Measurements from ENCODE around the gene DDI2. TPM values are rescaled to one million over a fixed set of nuclear protein-coding genes. Genes with fewer than 3 reads are reported as not detected.
A peak's percentile ranks its signal among the peaks of the same experiment; 100 is the strongest.

Gene DDI2
- total and polyA plus RNA-seq, 9 of the 15 experiments (the other 6 are each of a cell fraction or from before 2014, with no cell fraction given) = 6.5 to 48.4 (median 21.2) TPM

GRCh38 chr1:15620155-15620545, 2.9 kb downstream of the DDI2 start (continued):
- TF ChIP-seq, protein P1, sequence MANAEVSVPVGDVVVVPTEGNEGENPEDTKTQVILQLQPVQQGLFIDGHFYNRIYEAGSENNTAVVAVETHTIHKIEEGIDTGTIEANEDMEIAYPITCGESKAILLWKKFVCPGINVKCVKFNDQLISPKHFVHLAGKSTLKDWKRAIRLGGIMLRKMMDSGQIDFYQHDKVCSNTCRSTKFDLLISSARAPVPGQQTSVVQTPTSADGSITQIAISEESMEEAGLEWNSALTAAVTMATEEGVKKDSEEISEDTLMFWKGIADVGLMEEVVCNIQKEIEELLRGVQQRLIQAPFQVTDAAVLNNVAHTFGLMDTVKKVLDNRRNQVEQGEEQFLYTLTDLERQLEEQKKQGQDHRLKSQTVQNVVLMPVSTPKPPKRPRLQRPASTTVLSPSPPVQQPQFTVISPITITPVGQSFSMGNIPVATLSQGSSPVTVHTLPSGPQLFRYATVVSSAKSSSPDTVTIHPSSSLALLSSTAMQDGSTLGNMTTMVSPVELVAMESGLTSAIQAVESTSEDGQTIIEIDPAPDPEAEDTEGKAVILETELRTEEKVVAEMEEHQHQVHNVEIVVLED (CRISPR knock-in tag; IDR thresholded peaks at IDR 0.05) = no peak
- TF ChIP-seq ZNF444 (CRISPR knock-in tag; IDR thresholded peaks at IDR 0.05) (no peak), ELF4 (CRISPR knock-in tag; IDR thresholded peaks at IDR 0.05) (no peak), E2F3 (CRISPR knock-in tag; IDR thresholded peaks at IDR 0.05) (no peak), RNF219 (CRISPR knock-in tag; IDR thresholded peaks at IDR 0.05) (no peak), EZH2 (IDR thresholded peaks at IDR 0.05; ENCODE audit: borderline replicate concordance, low read depth, low read length) (no peak), MBD1 (CRISPR knock-in tag; IDR thresholded peaks at IDR 0.05) (no peak), RHOXF2B (CRISPR knock-in tag; conservative IDR thresholded peaks at IDR 0.05) (no peak), SOX6 (IDR thresholded peaks at IDR 0.05) (peak; percentile 24; the same call in 1 of the 2 replicates), PRMT5 (CRISPR knock-in tag; IDR thresholded peaks at IDR 0.05) (no peak), ZNF76 (CRISPR knock-in tag; IDR thresholded peaks at IDR 0.05; ENCODE audit: borderline replicate concordance) (no peak), CHD4 (IDR thresholded peaks at IDR 0.05; ENCODE audit: insufficient read depth, insufficient replicate concordance, low read depth, low read length, poor library complexity, severe bottlenecking) (no peak), HSF4 (CRISPR knock-in tag; IDR thresholded peaks at IDR 0.05; ENCODE audit: borderline replicate concordance) (no peak), HNRNPK (IDR thresholded peaks at IDR 0.05; ENCODE audit: low read depth, low read length, poor library complexity, severe bottlenecking) (no peak), ZNF512 (tag; IDR thresholded peaks at IDR 0.05) (no peak), RBM17 (IDR thresholded peaks at IDR 0.05; ENCODE audit: borderline replicate concordance, low read depth, low read length) (no peak)
- TF ChIP-seq, protein P2, sequence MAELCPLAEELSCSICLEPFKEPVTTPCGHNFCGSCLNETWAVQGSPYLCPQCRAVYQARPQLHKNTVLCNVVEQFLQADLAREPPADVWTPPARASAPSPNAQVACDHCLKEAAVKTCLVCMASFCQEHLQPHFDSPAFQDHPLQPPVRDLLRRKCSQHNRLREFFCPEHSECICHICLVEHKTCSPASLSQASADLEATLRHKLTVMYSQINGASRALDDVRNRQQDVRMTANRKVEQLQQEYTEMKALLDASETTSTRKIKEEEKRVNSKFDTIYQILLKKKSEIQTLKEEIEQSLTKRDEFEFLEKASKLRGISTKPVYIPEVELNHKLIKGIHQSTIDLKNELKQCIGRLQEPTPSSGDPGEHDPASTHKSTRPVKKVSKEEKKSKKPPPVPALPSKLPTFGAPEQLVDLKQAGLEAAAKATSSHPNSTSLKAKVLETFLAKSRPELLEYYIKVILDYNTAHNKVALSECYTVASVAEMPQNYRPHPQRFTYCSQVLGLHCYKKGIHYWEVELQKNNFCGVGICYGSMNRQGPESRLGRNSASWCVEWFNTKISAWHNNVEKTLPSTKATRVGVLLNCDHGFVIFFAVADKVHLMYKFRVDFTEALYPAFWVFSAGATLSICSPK (IDR thresholded peaks at IDR 0.05; ENCODE audit: borderline replicate concordance) = no peak
- TF ChIP-seq, protein P3, sequence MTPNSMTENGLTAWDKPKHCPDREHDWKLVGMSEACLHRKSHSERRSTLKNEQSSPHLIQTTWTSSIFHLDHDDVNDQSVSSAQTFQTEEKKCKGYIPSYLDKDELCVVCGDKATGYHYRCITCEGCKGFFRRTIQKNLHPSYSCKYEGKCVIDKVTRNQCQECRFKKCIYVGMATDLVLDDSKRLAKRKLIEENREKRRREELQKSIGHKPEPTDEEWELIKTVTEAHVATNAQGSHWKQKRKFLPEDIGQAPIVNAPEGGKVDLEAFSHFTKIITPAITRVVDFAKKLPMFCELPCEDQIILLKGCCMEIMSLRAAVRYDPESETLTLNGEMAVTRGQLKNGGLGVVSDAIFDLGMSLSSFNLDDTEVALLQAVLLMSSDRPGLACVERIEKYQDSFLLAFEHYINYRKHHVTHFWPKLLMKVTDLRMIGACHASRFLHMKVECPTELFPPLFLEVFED (CRISPR knock-in tag; conservative IDR thresholded peaks at IDR 0.05) = no peak
